GM19099 (cell line): ENCODE measurements around the gene SDK2.

ENCODE experiments used
- POLR2A ChIP-seq: IDR thresholded peaks from 3 replicates; pipeline ENCODE4 v1.6.1; 2011; ENCODE audit warnings: low read depth; ENCODE audit not compliant: insufficient read length; ENCODE audit errors: extremely low read depth

The SDK2 gene

GRCh38 chr17:73541111-73541510 is 103.1 kb downstream of the SDK2 start:
- no peak for TF ChIP-seq POLR2A

GRCh38 chr17:73539166-73539565 is 105.1 kb downstream of the SDK2 start:
- TF ChIP-seq POLR2A: no peak

GRCh38 chr17:73538445-73538844 is 105.8 kb downstream of the SDK2 start:
- TF ChIP-seq POLR2A: no peak

GRCh38 chr17:73536700-73537605 is 107.3 kb downstream of the SDK2 start:
- no peak for TF ChIP-seq POLR2A

GRCh38 chr17:73535746-73536145 is 108.5 kb downstream of the SDK2 start:
- no peak for TF ChIP-seq POLR2A

GRCh38 chr17:73534209-73534909 is 109.9 kb downstream of the SDK2 start:
- TF ChIP-seq POLR2A: no peak

GRCh38 chr17:73533781-73534180 is 110.5 kb downstream of the SDK2 start:
- no peak for TF ChIP-seq POLR2A

- no peak for TF ChIP-seq POLR2A
Observed at GRCh38 chr17:73533127-73533526, 111.1 kb downstream of the SDK2 start.

- TF ChIP-seq POLR2A: no peak
Observed at GRCh38 chr17:73532421-73532901, 111.8 kb downstream of the SDK2 start.

- TF ChIP-seq POLR2A: no peak
Observed at GRCh38 chr17:73531158-73531557, 113.1 kb downstream of the SDK2 start.

GRCh38 chr17:73528679-73529078 is 115.6 kb downstream of the SDK2 start:
- no peak for TF ChIP-seq POLR2A

- TF ChIP-seq POLR2A: no peak
Observed at GRCh38 chr17:73526952-73527351, 117.3 kb downstream of the SDK2 start.

- TF ChIP-seq POLR2A: no peak
Observed at GRCh38 chr17:73524941-73525679, 119.1 kb downstream of the SDK2 start.

GRCh38 chr17:73522696-73523095 is 121.5 kb downstream of the SDK2 start:
- no peak for TF ChIP-seq POLR2A

- TF ChIP-seq POLR2A: no peak
Observed at GRCh38 chr17:73522107-73522506, 122.1 kb downstream of the SDK2 start.
